Astrocyte of the cerebellum (primary cell): ENCODE results near the gene VAT1L.
A peak's percentile ranks its signal among the peaks of the same experiment; 100 is the strongest.

ENCODE experiments used
- DNase-seq: peaks from one replicate; pipeline ENCODE4 v3.0.0-alpha.2; 2011; ENCODE audit warnings: low read depth
- H3K4me3 ChIP-seq: 2 replicates; pipeline ENCODE4 v1.5.1; 2011; ENCODE audit warnings: mild to moderate bottlenecking, low read depth, low read length, moderate library complexity
- CTCF ChIP-seq: IDR thresholded peaks from 2 replicates; pipeline ENCODE4 v1.5.1; 2012; ENCODE audit warnings: low read length, low read depth, moderate library complexity, mild to moderate bottlenecking; ENCODE audit errors: missing control alignments
- in situ Hi-C: cut with HindIII; loops from 2 replicates; pipeline ENCODE4 v1.10.0; 2017; ENCODE audit warnings: low sequenced_read_pairs

VAT1L gene

GRCh38 chr16:77993111-77993985, 205.0 kb downstream of the VAT1L start:
- DNase-seq, result peak; percentile 28
- in situ Hi-C loops, result no loop called here
- TF ChIP-seq CTCF, result no peak
- H3K4me3 ChIP-seq, result no peak overlapping the region

- TF ChIP-seq CTCF, result no peak
- in situ Hi-C loops, result no loop called here
- DNase-seq, result no peak
- no peak overlapping the region for H3K4me3 ChIP-seq
Observed at GRCh38 chr16:77995843-77996455, 207.6 kb downstream of the VAT1L start.

- DNase-seq, result no peak
- no peak overlapping the region for H3K4me3 ChIP-seq
- no peak for TF ChIP-seq CTCF
- in situ Hi-C loops, result no loop called here
Observed at GRCh38 chr16:77998350-77999023, 210.1 kb downstream of the VAT1L start.

GRCh38 chr16:78001451-78002025, 213.2 kb downstream of the VAT1L start:
- DNase-seq, result no peak

GRCh38 chr16:78002915-78003538, 214.7 kb downstream of the VAT1L start:
- peak; percentile 87 for TF ChIP-seq CTCF
- in situ Hi-C loops, result no loop called here
- peak; percentile 81 for DNase-seq

More at GRCh38 chr16:78001451-78002025, 213.2 kb downstream of the VAT1L start:
- TF ChIP-seq CTCF, result no peak
- in situ Hi-C loops, result no loop called here
- H3K4me3 ChIP-seq, result no peak overlapping the region

GRCh38 chr16:78004517-78004916, 216.2 kb downstream of the VAT1L start:
- in situ Hi-C loops, result no loop called here
- H3K4me3 ChIP-seq, result no peak overlapping the region
- no peak for TF ChIP-seq CTCF
- DNase-seq, result no peak

More at GRCh38 chr16:78002915-78003538, 214.7 kb downstream of the VAT1L start:
- no peak overlapping the region for H3K4me3 ChIP-seq
